DMS 273 (cell line): ENCODE results near the gene FEV.

Experiments used
- DNase-seq: peaks from one replicate; lab custom pipeline; 2025; ENCODE audit not compliant: unreplicated experiment; lab: John Stamatoyannopoulos, UW

FEV gene

DNA sequence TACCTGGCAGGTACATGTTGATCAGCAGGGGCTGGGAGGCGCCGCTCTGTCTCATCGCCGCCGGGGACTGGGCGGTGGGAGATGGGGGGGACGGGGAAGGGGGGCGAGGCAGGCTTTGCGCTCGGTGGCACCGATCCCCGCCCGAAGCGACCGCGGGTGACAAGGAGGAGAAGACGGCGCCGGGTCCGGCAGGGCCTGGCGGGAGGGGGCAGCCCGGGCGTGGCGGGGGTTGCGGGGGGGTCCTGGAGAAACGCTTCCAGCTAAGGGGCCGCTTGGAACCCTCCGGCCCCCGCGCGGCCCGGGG is at the start of gene FEV:
Gene FEV (minus strand): TSS at position 164 of the 304 bp plus-strand sequence. CDS start 109 bp downstream, at position 55.
- DNase-seq = no peak

- no peak for DNase-seq
Measured at GRCh38 chr2:219032051-219032745, 47.2 kb upstream of the FEV start.

DNA sequence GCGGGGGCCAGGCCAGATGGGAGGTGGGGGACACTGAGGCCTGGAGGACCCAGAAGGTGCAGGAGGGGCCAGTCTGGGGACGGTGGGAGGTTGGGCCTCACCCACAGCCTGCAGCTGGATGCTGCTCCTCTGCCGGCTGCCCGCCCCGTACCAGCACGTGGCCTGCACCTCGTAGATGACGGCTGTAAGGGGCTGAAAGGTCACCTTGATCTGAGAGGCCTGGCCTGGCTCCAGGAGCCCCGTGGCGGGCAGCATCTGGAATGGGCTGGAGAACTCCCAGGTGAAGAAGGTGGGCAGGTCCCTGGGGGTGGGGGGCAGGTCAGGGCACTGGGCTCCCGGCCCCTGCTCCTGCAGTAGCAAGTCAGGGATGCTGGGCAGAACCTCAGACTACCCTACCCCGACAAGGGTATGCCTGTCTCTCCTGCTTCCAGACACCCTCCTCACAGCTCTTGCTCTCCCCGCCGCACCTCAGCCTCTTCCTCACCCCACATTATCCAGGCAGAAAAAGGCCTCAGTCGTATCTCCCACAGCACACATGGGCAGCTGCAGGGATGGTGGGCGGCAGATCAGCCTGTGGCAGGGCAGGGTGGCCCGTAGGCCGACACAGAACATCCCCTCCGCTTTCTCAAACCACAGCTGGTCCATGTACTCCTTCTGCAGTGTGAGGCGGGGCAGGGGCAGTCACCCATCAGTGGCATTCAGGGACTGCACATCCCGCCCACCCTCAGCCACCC is 46.2 kb upstream of the FEV start:
- DNase-seq = no peak

DNA sequence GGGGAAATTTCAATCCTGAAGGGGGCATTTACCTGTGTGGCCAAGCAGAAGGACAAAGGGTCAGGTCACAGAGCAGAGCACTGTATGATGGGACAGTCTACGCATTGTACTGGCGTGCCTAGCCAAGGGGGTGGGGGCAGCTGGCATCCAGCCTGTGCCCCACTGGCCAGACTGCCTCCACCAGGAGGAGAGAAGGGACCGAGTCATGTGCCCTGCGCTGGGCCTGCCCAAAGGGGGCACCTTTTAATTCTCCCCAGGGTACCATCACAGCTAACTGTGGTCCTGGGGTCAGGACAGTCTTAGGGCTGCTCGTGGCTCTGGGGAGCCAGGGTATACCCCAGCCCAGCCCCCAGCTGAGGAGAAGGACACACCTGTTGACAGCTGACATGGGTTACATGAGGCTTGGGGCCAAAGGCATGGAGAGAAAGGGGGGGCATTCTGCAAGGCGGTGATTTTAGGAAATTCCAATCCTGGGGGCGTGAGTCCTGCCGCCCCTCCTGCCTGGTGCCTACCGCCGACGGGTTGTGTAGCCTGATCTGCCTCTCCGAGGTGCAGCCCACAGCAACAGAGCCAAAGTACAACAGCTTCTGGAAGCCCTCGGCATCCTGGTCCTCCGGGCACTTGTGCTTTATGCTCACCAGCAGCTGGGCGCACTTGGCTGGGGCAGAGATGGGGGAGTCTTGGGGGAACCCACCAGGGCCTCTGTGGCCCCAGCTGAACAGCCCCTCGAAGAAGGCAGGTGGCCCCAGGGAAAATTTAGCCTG is 45.4 kb upstream of the FEV start:
- no peak for DNase-seq

GRCh38 chr2:219029829-219030165 is 44.8 kb upstream of the FEV start:
- peak; percentile 89 for DNase-seq

- no peak for DNase-seq
Measured at GRCh38 chr2:219028996-219029828, 44.2 kb upstream of the FEV start.

DNA sequence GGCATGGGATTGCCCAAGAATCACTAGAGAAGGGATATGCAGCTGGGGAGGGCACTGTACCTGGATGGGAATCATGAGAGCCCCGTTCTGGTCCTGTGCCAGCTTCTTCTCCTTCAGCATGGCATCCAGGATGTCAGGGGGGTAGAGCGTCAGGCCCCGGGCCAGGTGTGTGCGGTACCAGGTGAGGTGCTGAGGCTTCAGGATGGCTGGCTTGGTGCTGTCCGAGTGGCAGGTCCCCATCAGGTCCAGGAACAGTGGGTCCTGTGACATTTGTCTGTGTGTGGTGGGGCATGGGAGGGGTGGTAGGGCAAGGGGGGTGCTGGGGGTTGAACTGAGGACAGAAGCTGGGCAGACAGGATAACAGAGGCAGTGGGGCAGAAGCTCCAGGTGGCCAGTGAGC is 43.2 kb upstream of the FEV start:
- no peak for DNase-seq

GRCh38 chr2:219027511-219028055 is 42.6 kb upstream of the FEV start:
- no peak for DNase-seq

- no peak for DNase-seq
Measured at GRCh38 chr2:219026946-219027345, 42.0 kb upstream of the FEV start.

DNA sequence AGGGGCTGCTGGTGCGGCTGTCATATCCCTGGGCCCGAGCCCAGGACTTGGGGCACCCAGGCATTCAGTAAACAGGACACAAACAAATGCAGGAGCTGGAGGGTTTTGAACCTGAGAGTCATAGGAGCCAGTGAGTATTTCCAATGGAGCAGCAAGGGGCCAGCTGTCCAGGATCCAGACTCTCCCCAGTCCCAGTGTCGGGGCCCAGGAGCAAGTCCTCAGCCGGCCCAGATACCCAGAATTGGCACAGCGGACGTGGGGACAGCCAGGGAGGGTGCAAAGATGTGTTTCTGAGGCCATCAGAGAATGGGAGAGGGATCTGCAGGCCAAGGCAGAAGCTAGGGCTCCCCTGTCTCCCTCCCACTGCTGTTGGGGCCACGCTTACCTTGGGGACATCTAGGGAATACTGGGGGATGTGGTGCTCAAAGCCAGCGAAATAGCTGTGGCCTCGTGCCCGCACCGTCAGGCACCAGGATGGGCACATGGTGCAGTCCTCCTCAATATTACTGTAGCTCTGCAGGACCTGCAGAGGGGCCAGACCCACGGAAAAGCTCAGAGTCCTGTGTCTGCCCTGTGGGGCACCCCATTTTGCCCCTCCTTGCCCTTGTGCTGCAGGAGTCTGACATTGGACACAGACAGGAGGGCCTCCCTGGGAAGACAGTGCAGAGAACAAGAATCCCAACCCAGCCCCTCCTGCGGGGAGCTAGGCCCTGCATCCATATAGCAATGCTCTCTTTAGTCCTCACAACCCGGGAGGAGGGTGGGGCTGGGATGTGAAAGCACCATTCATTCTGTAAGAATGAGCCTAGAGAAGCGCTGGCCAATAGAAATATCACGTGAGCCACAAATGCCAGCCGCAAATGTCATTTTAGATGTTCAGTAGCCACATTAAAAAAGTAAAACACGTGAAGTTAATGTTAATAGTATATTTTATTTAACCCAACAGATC is 40.9 kb upstream of the FEV start:
- DNase-seq = no peak

GRCh38 chr2:219024059-219024458 is 39.1 kb upstream of the FEV start:
- no peak for DNase-seq

DNA sequence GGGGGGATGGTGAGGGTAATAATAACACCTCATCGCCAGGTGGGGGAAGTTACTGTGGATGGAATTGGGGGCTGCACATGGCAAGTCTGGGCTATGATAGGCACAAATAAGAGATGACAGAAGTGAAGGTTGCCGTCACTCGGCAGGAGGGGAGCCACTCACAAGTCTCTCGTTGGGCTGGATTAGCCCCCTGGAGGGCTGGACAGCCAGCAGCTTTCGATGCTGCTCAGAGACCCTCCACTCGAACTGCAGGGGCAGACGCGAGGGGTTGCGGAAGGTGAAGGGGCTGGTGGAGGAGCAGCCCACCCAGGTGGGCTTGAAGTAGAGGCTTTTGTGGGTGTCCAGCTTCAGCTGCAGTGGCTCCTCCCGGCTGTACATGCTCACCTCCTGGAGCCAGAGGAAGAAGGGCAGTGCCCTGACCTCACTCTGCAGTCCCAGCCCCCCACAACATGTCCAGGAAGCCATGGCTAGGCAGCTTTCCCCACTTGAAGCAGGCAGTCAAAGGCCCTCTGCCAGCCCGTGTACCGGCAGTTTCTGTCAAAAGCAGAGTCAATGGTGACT is 38.1 kb upstream of the FEV start:
- DNase-seq = no peak

- DNase-seq = no peak
Measured at GRCh38 chr2:219022616-219023015, 37.6 kb upstream of the FEV start.

GRCh38 chr2:219022041-219022440 is 37.1 kb upstream of the FEV start:
- no peak for DNase-seq

DNA sequence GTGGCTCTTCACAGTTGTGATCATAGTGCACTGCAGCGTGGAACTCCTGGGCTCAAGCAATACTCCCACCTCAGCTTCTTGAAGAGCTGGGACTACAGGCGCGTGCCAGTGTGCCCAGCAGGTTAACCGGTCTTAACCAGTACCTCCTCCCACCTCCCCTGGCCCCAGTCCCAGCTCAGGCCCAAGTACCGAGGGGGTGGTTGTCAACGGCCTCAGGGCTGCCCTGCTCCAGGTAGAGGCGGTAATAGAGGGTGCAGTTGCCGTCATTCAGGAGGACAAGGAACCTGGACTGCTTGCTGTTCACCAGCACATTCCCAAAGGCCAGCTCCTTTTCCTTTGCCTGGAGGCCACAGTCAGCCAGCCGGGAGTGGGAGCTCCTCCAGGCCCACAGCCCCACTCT is 36.6 kb upstream of the FEV start:
- no peak for DNase-seq

DNA sequence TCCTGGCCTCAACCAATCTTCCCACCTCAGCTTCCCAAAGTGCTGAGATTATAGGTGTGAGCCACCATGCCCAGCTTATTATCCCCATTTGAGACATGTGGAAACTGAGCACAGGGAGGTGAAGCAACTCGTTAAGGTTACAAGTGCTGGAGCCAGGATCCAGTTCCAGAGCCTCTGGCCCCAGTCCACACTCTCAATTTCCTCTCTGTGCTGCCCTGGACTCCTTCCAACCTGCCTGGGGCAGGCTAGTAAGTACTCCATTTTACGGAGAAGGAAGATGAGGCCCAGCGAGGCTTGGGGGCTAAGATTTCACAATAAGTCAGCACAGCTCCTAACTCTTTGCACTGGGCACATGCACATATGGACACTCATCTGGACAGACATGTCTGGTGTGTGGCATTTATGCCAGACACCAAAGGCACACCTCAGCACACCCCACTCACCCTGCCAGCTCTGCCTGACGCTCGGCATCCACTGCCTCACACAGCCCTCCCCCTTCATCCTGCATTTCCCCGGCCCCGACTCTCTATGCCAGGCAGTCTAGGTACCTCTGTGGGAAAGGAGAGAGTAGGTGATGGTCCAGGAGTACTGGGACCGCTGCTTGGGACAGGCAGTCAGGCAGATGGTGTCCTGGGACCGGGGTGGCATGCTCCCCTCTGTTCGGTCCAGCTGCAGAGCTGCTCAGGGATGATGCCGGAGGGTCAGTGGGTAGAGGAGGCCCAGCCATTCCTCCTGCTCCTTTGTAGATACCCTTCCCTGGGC is 35.8 kb upstream of the FEV start:
- DNase-seq = peak; percentile 23

GRCh38 chr2:219019436-219019835 is 34.5 kb upstream of the FEV start:
- no peak for DNase-seq

GRCh38 chr2:219018726-219019125 is 33.7 kb upstream of the FEV start:
- no peak for DNase-seq

DNA sequence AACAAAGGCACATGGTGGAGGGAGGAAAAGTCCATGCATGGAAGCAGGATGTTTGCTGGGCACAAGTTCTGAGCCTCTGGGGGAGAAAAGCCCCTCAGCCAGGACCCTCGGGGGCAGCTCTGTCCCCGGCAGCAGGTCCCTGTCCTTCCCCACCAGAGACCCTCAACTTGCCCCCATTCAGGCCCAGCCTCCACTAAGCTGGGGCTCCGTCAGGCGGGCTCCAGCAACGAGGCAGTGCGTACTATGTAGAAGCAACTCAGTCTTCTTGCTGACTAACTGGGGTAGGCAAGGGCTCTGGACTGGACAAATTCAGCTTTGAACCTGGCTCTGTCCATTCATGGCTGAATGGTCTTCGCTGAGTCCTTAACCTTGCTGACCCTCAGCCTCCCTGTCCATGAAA is 33.3 kb upstream of the FEV start:
- no peak for DNase-seq
